ENCODE measurements around the gene CCDC47. TPM values are rescaled to one million over a fixed set of nuclear protein-coding genes. Genes with fewer than 3 reads are reported as not detected.

CCDC47 gene
- total RNA-seq, 1 experiment from 2014 or later: 147 TPM

DNA sequence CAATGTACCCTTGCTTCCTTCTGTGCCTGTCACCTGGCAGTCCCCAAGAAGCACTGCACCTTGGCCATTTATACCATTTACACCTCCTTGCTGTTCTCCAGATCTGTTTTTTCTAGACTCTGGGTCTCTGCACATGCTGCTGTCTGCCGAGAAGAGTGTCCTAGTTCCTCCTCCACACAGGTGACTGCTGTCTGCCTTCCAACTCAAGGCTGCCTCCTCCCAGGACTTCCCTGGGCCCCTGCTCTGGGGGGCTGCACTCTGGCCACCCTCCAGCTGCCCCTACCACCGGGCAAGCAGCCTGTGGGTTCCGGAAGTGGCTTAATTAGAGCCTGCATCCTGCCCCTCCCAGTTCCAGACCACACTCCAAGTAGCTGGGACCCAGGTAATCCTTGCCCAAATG is 67.7 kb downstream of the CCDC47 start:
- H3F3A ChIP-seq (ENCODE audit: low read length, unreplicated experiment): no peaks in the 10 kb centered on the region
- no peak overlapping the region for H3K9ac ChIP-seq (ENCODE audit: low read length)
- ChIA-PET CTCF (no interaction called here), POLR2A (ENCODE audit: unreplicated experiment) (no interaction called here)
- H3K27ac ChIP-seq (ENCODE audit: low read length): no peak overlapping the region
- no peaks in the 10 kb centered on the region for H3K79me2 ChIP-seq (ENCODE audit: low read length)
- ATAC-seq (no peak), DNase-seq (no peak)
- no peak for TF ChIP-seq CTCF (conservative IDR thresholded peaks at IDR 0.05; ENCODE audit: low read depth, low read length)
- TF ChIP-seq EZH2 (IDR thresholded peaks at IDR 0.05; ENCODE audit: low read length, unreplicated experiment): no peak
- TF ChIP-seq EZH2phosphoT487 (IDR thresholded peaks at IDR 0.05; ENCODE audit: borderline replicate concordance, low read length): no peak
- H3K9me3 ChIP-seq (ENCODE audit: low read length): no peaks in the 10 kb centered on the region
- no peak overlapping the region for H3K4me2 ChIP-seq (ENCODE audit: low read length)
- H2AFZ ChIP-seq (ENCODE audit: low read length): no peak overlapping the region
- no peaks in the 10 kb centered on the region for H4K20me1 ChIP-seq (ENCODE audit: low read length)
- no peaks in the 10 kb centered on the region for H3K9me2 ChIP-seq (replicated peaks; ENCODE audit: low read length)
- no TSS peak for BruUV-seq (replicated peaks)
- no peak overlapping the region for H3K4me3 ChIP-seq (ENCODE audit: low read length)
- intact Hi-C loops (cut with micrococcal nuclease): no loop called here
- H3K4me1 ChIP-seq (ENCODE audit: insufficient read depth, low read length): no peaks in the 10 kb centered on the region
- H3K36me3 ChIP-seq (ENCODE audit: low read depth, low read length): peaks cover 6% of the 10 kb centered on the region; the same call in 1 of the 2 replicates
- H3K27me3 ChIP-seq (ENCODE audit: low read length): no peaks in the 10 kb centered on the region

GRCh38 chr17:63704836-63705235 is 68.6 kb downstream of the CCDC47 start:
- no peak overlapping the region for H3K9ac ChIP-seq (ENCODE audit: low read length)
- H2AFZ ChIP-seq (ENCODE audit: low read length): no peak overlapping the region
- H3K4me1 ChIP-seq (ENCODE audit: insufficient read depth, low read length): no peaks in the 10 kb centered on the region
- H3K79me2 ChIP-seq (ENCODE audit: low read length): no peaks in the 10 kb centered on the region
- ATAC-seq (no peak), DNase-seq (no peak)
- no peak overlapping the region for H3K27ac ChIP-seq (ENCODE audit: low read length)
- CTCF ChIA-PET: no interaction called here
- TF ChIP-seq CTCF (conservative IDR thresholded peaks at IDR 0.05; ENCODE audit: low read depth, low read length): no peak
- no peak for TF ChIP-seq EZH2phosphoT487 (IDR thresholded peaks at IDR 0.05; ENCODE audit: borderline replicate concordance, low read length)
- TF ChIP-seq EZH2 (IDR thresholded peaks at IDR 0.05; ENCODE audit: low read length, unreplicated experiment): no peak
- no TSS peak for BruUV-seq (replicated peaks)
- POLR2A ChIA-PET (ENCODE audit: unreplicated experiment): no interaction called here
- peaks cover 6% of the 10 kb centered on the region; the same call in 1 of the 2 replicates for H3K36me3 ChIP-seq (ENCODE audit: low read depth, low read length)
- H3K9me2 ChIP-seq (replicated peaks; ENCODE audit: low read length): no peaks in the 10 kb centered on the region
- intact Hi-C loops (cut with micrococcal nuclease): no loop called here
- no peak overlapping the region for H3K4me3 ChIP-seq (ENCODE audit: low read length)
- H3K4me2 ChIP-seq (ENCODE audit: low read length): no peak overlapping the region
- H3F3A ChIP-seq (ENCODE audit: low read length, unreplicated experiment): no peaks in the 10 kb centered on the region
- no peaks in the 10 kb centered on the region for H3K9me3 ChIP-seq (ENCODE audit: low read length)
- H3K27me3 ChIP-seq (ENCODE audit: low read length): no peaks in the 10 kb centered on the region
- H4K20me1 ChIP-seq (ENCODE audit: low read length): no peaks in the 10 kb centered on the region

DNA sequence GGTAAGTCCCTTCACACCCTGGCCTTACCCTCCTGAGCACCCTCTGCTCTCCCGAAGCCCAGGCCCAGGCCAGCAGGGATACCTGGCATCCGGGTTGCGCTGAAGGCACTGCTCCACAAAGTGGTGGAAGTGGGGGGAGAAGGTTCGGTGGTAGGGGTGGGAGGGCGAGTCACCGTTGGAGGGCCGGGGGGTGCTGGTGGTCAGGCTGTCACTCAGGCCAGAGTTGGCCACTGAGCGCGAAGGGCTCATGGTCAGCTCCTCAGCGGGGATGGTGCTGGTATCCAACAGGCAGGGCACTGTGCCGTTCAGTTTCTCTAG is 69.2 kb downstream of the CCDC47 start:
- ATAC-seq: no peak
- Histone ChIP-seq H3K79me2 (ENCODE audit: low read length) (no peaks in the 10 kb centered on the region), H3F3A (ENCODE audit: low read length, unreplicated experiment) (no peaks in the 10 kb centered on the region), H3K36me3 (ENCODE audit: low read depth, low read length) (peaks cover 2% of the 10 kb centered on the region; the same call in 1 of the 2 replicates), H3K9me3 (ENCODE audit: low read length) (no peaks in the 10 kb centered on the region), H3K9ac (ENCODE audit: low read length) (no peak overlapping the region), H2AFZ (ENCODE audit: low read length) (no peak overlapping the region), H3K4me2 (ENCODE audit: low read length) (no peak overlapping the region), H3K4me3 (ENCODE audit: low read length) (no peak overlapping the region), H3K9me2 (replicated peaks; ENCODE audit: low read length) (no peaks in the 10 kb centered on the region), H3K27me3 (ENCODE audit: low read length) (no peaks in the 10 kb centered on the region), H3K4me1 (ENCODE audit: insufficient read depth, low read length) (peaks cover 2% of the 10 kb centered on the region; the same call in 1 of the 2 replicates), H3K27ac (ENCODE audit: low read length) (no peak overlapping the region), H4K20me1 (ENCODE audit: low read length) (no peaks in the 10 kb centered on the region)
- CTCF ChIA-PET: no interaction called here
- intact Hi-C loops (cut with micrococcal nuclease): no loop called here
- no peak for DNase-seq
- TF ChIP-seq EZH2phosphoT487 (IDR thresholded peaks at IDR 0.05; ENCODE audit: borderline replicate concordance, low read length) (no peak), EZH2 (IDR thresholded peaks at IDR 0.05; ENCODE audit: low read length, unreplicated experiment) (no peak), CTCF (conservative IDR thresholded peaks at IDR 0.05; ENCODE audit: low read depth, low read length) (no peak)
- BruUV-seq (replicated peaks): no TSS peak
- POLR2A ChIA-PET (ENCODE audit: unreplicated experiment): no interaction called here
